Measurements from ENCODE around the gene LDAH. TPM values are rescaled to one million over a fixed set of nuclear protein-coding genes. Genes with fewer than 3 reads are reported as not detected.

LDAH gene
- total RNA-seq, 1 experiment from 2014 or later: 15.2 TPM

GRCh38 chr2:20737505-20737904 is 85.4 kb downstream of the LDAH start:
- Histone ChIP-seq H2BK12ac (ENCODE audit: insufficient read length, low read depth, low read length) (no peak overlapping the region), H4K5ac (ENCODE audit: insufficient read length, low read depth, low read length) (no peak overlapping the region), H2AK5ac (ENCODE audit: insufficient read length, low read length) (no peak overlapping the region), H4K8ac (replicated peaks; ENCODE audit: insufficient read length, low read depth, low read length) (no peak overlapping the region), H3T11ph (ENCODE audit: low read length) (no peak overlapping the region), H3K79me2 (ENCODE audit: insufficient read depth, low read length) (no peaks in the 10 kb centered on the region), H2BK120ac (ENCODE audit: low read depth, low read length, poor library complexity, severe bottlenecking) (no peak overlapping the region), H2BK20ac (ENCODE audit: low read depth, low read length, poor library complexity, severe bottlenecking) (no peak overlapping the region), H4K20me1 (ENCODE audit: control insufficient read depth, insufficient read depth, insufficient read length) (no peaks in the 10 kb centered on the region), H3K14ac (ENCODE audit: insufficient read depth, low read length) (no peak overlapping the region), H3K18ac (ENCODE audit: insufficient read length, low read depth, low read length) (no peak overlapping the region), H3K23ac (ENCODE audit: insufficient read length, low read depth, low read length) (no peak overlapping the region), H3K4me2 (ENCODE audit: insufficient read depth, insufficient read length, low read length) (no peak overlapping the region), H2BK5ac (ENCODE audit: insufficient read length, low read length) (no peak overlapping the region), H3K27me3 (ENCODE audit: insufficient read depth, low read length) (no peaks in the 10 kb centered on the region), H2BK15ac (ENCODE audit: low read depth, low read length) (no peak overlapping the region), H3K9me3 (ENCODE audit: control insufficient read depth, low read depth, low read length) (no peaks in the 10 kb centered on the region), H3K4ac (ENCODE audit: low read depth, low read length) (no peak overlapping the region), H2AFZ (ENCODE audit: low read length) (no peak overlapping the region), H3K9ac (ENCODE audit: extremely low read depth, insufficient read length, low read length) (no peak overlapping the region), H4K91ac (ENCODE audit: insufficient read length, low read depth, low read length) (no peak overlapping the region), H3K79me1 (ENCODE audit: insufficient read depth, low read depth, low read length, poor library complexity, severe bottlenecking) (no peaks in the 10 kb centered on the region), H3K56ac (ENCODE audit: insufficient read length, low read depth, low read length) (no peak overlapping the region), H3K27ac (ENCODE audit: insufficient read length, low read depth, low read length) (no peak overlapping the region), H3K23me2 (ENCODE audit: insufficient read length, low read depth, low read length, poor library complexity, severe bottlenecking) (no peaks in the 10 kb centered on the region), H3K4me1 (ENCODE audit: insufficient read depth, low read length) (no peaks in the 10 kb centered on the region)
- Mint-ChIP-seq H3K36me3 (ENCODE audit: insufficient read depth in 1 of 3, low read depth in 3 of 3) (peaks cover 0 to 6% (median 2%) of the 10 kb centered on the region in 3 experiments; a peak in 3 of 7 replicates), H3K4me1 (peaks cover 9 to 10% of the 10 kb centered on the region in 2 experiments), H3K27ac (no peak overlapping the region), H3K27me3 (ENCODE audit: low read depth) (no peaks in the 10 kb centered on the region), H3K4me3 (no peak overlapping the region), H3K9me3 (no peaks in the 10 kb centered on the region)
- no peak for TF ChIP-seq CTCF (conservative IDR thresholded peaks at IDR 0.05)
- DNase-seq: no peak
- no CpG with 5 or more reads among the region's 3 CpGs for WGBS (ENCODE audit: extremely low coverage, insufficient read length, low lambda C conversion rate)
